Lower leg skin (tissue), 3 donors: Measurements from ENCODE around the gene ISY1.

Source experiments
- CTCF ChIP-seq, 3 donors: fragments of 450-650 bp; IDR thresholded peaks; one replicate each; pipeline ENCODE4 v1.5.1; 2016; ENCODE audit warnings: antibody characterized with exemption in 3 of 3, mild to moderate bottlenecking in 3 of 3, moderate library complexity in 2 of 3
- POLR2A ChIP-seq, 2 donors: fragments of 450-650 bp; IDR thresholded peaks; one replicate each; pipeline ENCODE4 v1.6.1; 2016 to 2017; ENCODE audit warnings: antibody characterized with exemption in 2 of 2, mild to moderate bottlenecking in 1 of 2, moderate library complexity in 1 of 2

GRCh38 chr3:129082026-129082425, 78.8 kb downstream of the ISY1 start:
- TF ChIP-seq CTCF (IDR thresholded peaks at IDR 0.05) = no peak
- no peak for TF ChIP-seq POLR2A (IDR thresholded peaks at IDR 0.05)
